Smooth muscle cell (in vitro differentiated cells): ENCODE measurements around the gene SH3BP5. TPM values are rescaled to one million over a fixed set of nuclear protein-coding genes. Genes with fewer than 3 reads are reported as not detected.

Experiments
- DNase-seq: peaks from one replicate; lab custom pipeline; 2025; ENCODE audit not compliant: unreplicated experiment; lab: John Stamatoyannopoulos, UW
- H2AFZ ChIP-seq: fragments of 200-600 bp; sonication (generic); 2 replicates; pipeline ENCODE4 v1.6.0; 2016; ENCODE audit warnings: antibody characterized with exemption, low read depth, mild to moderate bottlenecking
- H3F3A ChIP-seq: fragments of 200-600 bp; sonication (generic); 2 replicates; pipeline ENCODE4 v1.6.0; 2017; ENCODE audit warnings: antibody characterized with exemption, low read depth
- H3K27ac ChIP-seq: fragments of 200-600 bp; sonication (generic); 2 replicates; pipeline ENCODE4 v1.5.1; 2016; ENCODE audit warnings: low read depth, mild to moderate bottlenecking
- H3K27me3 ChIP-seq: fragments of 200-600 bp; sonication (generic); 2 replicates; pipeline ENCODE4 v1.6.1; 2016; ENCODE audit warnings: low read depth, mild to moderate bottlenecking
- H3K36me3 ChIP-seq: fragments of 200-600 bp; sonication (generic); 2 replicates; pipeline ENCODE4 v1.5.1; 2016; ENCODE audit warnings: low read depth
- H3K4me1 ChIP-seq: fragments of 200-600 bp; sonication (generic); 2 replicates; pipeline ENCODE4 v1.5.1; 2016; ENCODE audit warnings: low read depth
- H3K4me2 ChIP-seq: fragments of 200-600 bp; sonication (generic); 2 replicates; pipeline ENCODE4 v1.6.0; 2016; ENCODE audit warnings: mild to moderate bottlenecking
- H3K4me3 ChIP-seq: fragments of 200-600 bp; sonication (generic); 2 replicates; pipeline ENCODE4 v1.5.1; 2016; ENCODE audit warnings: mild to moderate bottlenecking
- H3K79me2 ChIP-seq: fragments of 200-600 bp; sonication (generic); 2 replicates; pipeline ENCODE4 v1.6.0; 2016; ENCODE audit warnings: low read depth, mild to moderate bottlenecking
- H3K9ac ChIP-seq: fragments of 200-600 bp; sonication (generic); 2 replicates; pipeline ENCODE4 v1.6.0; 2016; ENCODE audit warnings: low read depth
- H3K9me3 ChIP-seq: fragments of 200-600 bp; sonication (generic); replicated peaks from 2 replicates; pipeline ENCODE4 v1.5.1; 2016; ENCODE audit warnings: low read depth
- H4K20me1 ChIP-seq: fragments of 200-600 bp; sonication (generic); 2 replicates; pipeline ENCODE4 v1.6.0; 2016; ENCODE audit warnings: low read depth
- WGBS: methylation state at CpG from one replicate; pipeline ENCODE4 v1.1.7; 2016; ENCODE audit warnings: low lambda C conversion rate; 5-methylcytosine and 5-hydroxymethylcytosine counted together
- polyA plus RNA-seq: library from polyadenylated mRNA; unstranded; fragments of >200 nt; fragmentation: Nextera tagmentation; extraction: Ambion mirVana; gene quantifications from 2 replicates; pipeline ENCODE4 v1.2.1, GENCODE V29; 2016
- total RNA-seq: library from RNA; depleted of rRNA; stranded (reverse); fragments of >200 nt; gene quantifications from 2 replicates; pipeline ENCODE4 v1.2.3, GENCODE V29; 2014
- TF ChIP-seq, protein P1 (sequence below): fragments of 200-600 bp; sonication (generic); IDR thresholded peaks from 2 replicates; pipeline ENCODE4 v1.5.1; 2017; ENCODE audit warnings: borderline replicate concordance, mild to moderate bottlenecking, antibody characterized with exemption; ENCODE audit not compliant: insufficient read depth, poor library complexity, severe bottlenecking

The SH3BP5 gene
- total and polyA plus RNA-seq, 2 experiments from 2014 or later: 10.7 to 12.7 TPM

DNA sequence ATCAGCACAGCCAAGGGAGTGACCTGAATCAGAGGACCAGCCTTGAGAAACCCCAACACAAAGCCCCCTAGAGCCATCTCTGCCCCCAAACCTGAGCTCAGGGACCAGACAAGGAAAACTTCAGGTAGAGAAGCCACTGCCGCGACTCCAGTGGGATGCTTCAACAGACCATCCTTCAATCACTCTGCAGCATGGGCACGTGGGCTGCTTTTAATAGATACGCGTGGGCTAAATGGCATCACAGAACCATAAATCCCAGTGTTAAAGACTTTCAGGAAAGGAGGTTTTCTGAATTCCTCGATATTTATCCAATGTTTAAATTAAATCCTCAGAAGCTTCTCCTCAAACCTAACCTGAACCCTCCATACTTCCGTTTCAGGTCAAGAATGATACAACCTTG lies 30.6 kb downstream of the SH3BP5 start:
- Histone ChIP-seq H3K4me1 (peaks cover 6% of the 10 kb centered on the region), H3K4me2 (no peak overlapping the region), H3K27me3 (no peaks in the 10 kb centered on the region), H3F3A (no peaks in the 10 kb centered on the region), H4K20me1 (no peaks in the 10 kb centered on the region), H3K9me3 (no peaks in the 10 kb centered on the region), H2AFZ (no peak overlapping the region), H3K79me2 (peaks cover 22% of the 10 kb centered on the region), H3K4me3 (no peak overlapping the region), H3K27ac (no peak overlapping the region), H3K9ac (no peak overlapping the region), H3K36me3 (no peaks in the 10 kb centered on the region)
- WGBS: 98% methylated on average over 7 of the region's 7 CpGs
- DNase-seq: no peak
- TF ChIP-seq, protein P1, sequence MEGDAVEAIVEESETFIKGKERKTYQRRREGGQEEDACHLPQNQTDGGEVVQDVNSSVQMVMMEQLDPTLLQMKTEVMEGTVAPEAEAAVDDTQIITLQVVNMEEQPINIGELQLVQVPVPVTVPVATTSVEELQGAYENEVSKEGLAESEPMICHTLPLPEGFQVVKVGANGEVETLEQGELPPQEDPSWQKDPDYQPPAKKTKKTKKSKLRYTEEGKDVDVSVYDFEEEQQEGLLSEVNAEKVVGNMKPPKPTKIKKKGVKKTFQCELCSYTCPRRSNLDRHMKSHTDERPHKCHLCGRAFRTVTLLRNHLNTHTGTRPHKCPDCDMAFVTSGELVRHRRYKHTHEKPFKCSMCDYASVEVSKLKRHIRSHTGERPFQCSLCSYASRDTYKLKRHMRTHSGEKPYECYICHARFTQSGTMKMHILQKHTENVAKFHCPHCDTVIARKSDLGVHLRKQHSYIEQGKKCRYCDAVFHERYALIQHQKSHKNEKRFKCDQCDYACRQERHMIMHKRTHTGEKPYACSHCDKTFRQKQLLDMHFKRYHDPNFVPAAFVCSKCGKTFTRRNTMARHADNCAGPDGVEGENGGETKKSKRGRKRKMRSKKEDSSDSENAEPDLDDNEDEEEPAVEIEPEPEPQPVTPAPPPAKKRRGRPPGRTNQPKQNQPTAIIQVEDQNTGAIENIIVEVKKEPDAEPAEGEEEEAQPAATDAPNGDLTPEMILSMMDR: no peak

DNA sequence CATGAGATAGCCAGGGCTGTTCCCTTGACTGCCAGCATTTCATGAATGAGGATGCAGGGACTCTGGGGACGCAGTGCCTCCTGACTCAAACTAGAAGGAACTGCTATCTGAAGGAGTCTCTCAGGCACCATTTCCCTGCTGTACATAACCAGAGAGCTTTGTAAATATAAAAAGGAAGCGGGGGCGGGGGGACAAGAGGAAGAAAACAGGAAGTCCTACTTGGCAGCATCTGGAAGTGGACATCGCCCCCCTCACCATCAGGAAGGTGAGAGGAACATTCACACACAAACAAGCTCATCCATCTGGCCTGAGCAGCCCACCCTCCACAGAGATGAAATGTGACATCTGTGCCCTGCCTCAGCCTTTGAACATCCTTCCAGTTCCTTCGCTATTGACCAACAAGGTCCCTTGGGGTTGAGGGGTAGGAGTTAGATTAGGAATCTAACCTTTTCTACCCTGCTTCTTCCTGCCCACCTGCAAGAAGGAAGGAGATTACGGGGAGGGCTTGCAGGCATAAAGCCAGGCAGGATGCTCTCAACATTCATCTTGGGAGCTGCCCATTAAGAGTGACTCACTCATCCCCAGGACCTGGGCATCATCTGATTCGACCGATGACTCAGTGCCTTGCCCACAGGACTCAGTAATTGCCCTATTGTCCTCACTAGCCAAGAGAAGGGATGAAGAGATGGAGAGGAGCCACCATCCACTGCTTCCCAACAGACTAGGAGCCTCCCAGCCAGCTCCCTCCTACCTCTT lies 31.9 kb downstream of the SH3BP5 start:
- peaks cover 13% of the 10 kb centered on the region for H3K79me2 ChIP-seq
- WGBS: 74% methylated on average over 8 of the region's 8 CpGs
- H4K20me1 ChIP-seq: no peaks in the 10 kb centered on the region
- no peaks in the 10 kb centered on the region for H3K36me3 ChIP-seq
- no peak overlapping the region for H3K27ac ChIP-seq
- TF ChIP-seq, protein P1: no peak
- no peak for DNase-seq
- H3K9ac ChIP-seq: no peak overlapping the region
- H3F3A ChIP-seq: no peaks in the 10 kb centered on the region
- H3K27me3 ChIP-seq: no peaks in the 10 kb centered on the region
- H3K9me3 ChIP-seq: no peaks in the 10 kb centered on the region
- H3K4me2 ChIP-seq: no peak overlapping the region
- peaks cover 4% of the 10 kb centered on the region for H3K4me1 ChIP-seq
- H3K4me3 ChIP-seq: no peak overlapping the region
- H2AFZ ChIP-seq: no peak overlapping the region

DNA sequence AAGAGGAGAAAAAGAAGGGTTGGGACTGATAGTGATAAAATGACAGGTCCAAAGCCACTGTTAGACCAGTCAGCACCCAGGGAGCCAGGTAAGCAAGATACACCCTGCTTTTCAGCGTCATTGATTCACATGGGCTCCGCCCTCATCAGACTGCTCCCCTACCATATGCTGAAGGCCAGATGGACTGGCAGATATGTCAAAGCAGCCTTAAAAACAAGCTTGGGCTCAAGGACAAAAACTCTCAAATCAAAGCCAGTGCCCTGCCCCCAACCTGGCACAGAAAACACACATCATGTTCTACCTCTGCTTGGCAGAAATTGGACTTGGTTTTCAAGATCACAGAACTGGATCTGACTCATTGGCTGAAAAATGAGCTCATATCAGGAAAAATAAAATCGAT lies 33.4 kb downstream of the SH3BP5 start:
- H3K4me3 ChIP-seq: no peak overlapping the region
- DNase-seq: no peak
- H3K4me2 ChIP-seq: no peak overlapping the region
- H3K27me3 ChIP-seq: no peaks in the 10 kb centered on the region
- TF ChIP-seq, protein P1: no peak
- H3K9me3 ChIP-seq: no peaks in the 10 kb centered on the region
- 91% methylated on average over 3 of the region's 3 CpGs for WGBS
- no peak overlapping the region for H2AFZ ChIP-seq
- no peak overlapping the region for H3K9ac ChIP-seq
- H3K79me2 ChIP-seq: peaks cover 7% of the 10 kb centered on the region
- no peaks in the 10 kb centered on the region for H3K36me3 ChIP-seq
- no peak overlapping the region for H3K27ac ChIP-seq
- H3F3A ChIP-seq: no peaks in the 10 kb centered on the region
- H3K4me1 ChIP-seq: no peaks in the 10 kb centered on the region
- H4K20me1 ChIP-seq: no peaks in the 10 kb centered on the region

- 83% methylated on average over 3 of the region's 3 CpGs for whole genome bisulfite sequencing
- no peak overlapping the region for H3K9ac ChIP-seq
- H3K27ac ChIP-seq: no peak overlapping the region
- no peak overlapping the region for H3K4me2 ChIP-seq
- TF ChIP-seq, protein P1: no peak
- H3K27me3 ChIP-seq: no peaks in the 10 kb centered on the region
- peaks cover 7% of the 10 kb centered on the region for H3K79me2 ChIP-seq
- no peaks in the 10 kb centered on the region for H3K36me3 ChIP-seq
- no peak for DNase-seq
- H3K4me3 ChIP-seq: no peak overlapping the region
- H3K4me1 ChIP-seq: no peaks in the 10 kb centered on the region
- H3F3A ChIP-seq: no peaks in the 10 kb centered on the region
- H2AFZ ChIP-seq: no peak overlapping the region
- no peaks in the 10 kb centered on the region for H3K9me3 ChIP-seq
- no peaks in the 10 kb centered on the region for H4K20me1 ChIP-seq
These were observed 33.9 kb downstream of the SH3BP5 start for GRCh38 chr3:15298504-15298903.
